HL-60 (cell line): ENCODE measurements around the gene GLYR1.

ENCODE experiments used
- DNase-seq, 2 experiments: peaks; one replicate each; pipeline ENCODE4 v3.0.0-alpha.2; 2010 to 2020; ENCODE audit warnings: low read depth in 1 of 2, low spot score in 1 of 2
- H3K27ac ChIP-seq: fragments of 250-450 bp; sonication (Bioruptor Pico); replicated peaks from 2 replicates; pipeline ENCODE4 v1.5.1; 2020; ENCODE audit warnings: mild to moderate bottlenecking, moderate library complexity
- H3K27me3 ChIP-seq: fragments of 250-450 bp; sonication (Bioruptor Pico); 2 replicates; pipeline ENCODE4 v1.5.1; 2021; ENCODE audit warnings: mild to moderate bottlenecking, moderate library complexity; ENCODE audit not compliant: insufficient read depth, poor library complexity, severe bottlenecking
- H3K4me3 ChIP-seq: replicated peaks from 2 replicates; pipeline ENCODE4 v1.5.1; 2011; ENCODE audit warnings: mild to moderate bottlenecking, control low read depth, low read length; ENCODE audit not compliant: insufficient read depth
- GABPA ChIP-seq: IDR thresholded peaks from 2 replicates; pipeline ENCODE4 v1.6.1; 2012; ENCODE audit warnings: low read depth
- POLR2AphosphoS5 ChIP-seq: IDR thresholded peaks from 2 replicates; pipeline ENCODE4 v1.6.1; 2012; ENCODE audit warnings: low read depth
- SPI1 ChIP-seq: IDR thresholded peaks from 2 replicates; pipeline ENCODE4 v1.6.1; 2012; ENCODE audit warnings: low read depth, mild to moderate bottlenecking, borderline replicate concordance
- TF ChIP-seq, protein P1 (sequence below): IDR thresholded peaks from 2 replicates; pipeline ENCODE4 v1.6.1; 2012; ENCODE audit warnings: low read depth; ENCODE audit not compliant: insufficient replicate concordance
- TF ChIP-seq, protein P2 (sequence below): IDR thresholded peaks from one replicate; pipeline ENCODE4 v1.5.1; 2011; ENCODE audit warnings: low read length, control low read depth, inconsistent platforms; ENCODE audit not compliant: insufficient read depth

GLYR1 gene

DNA sequence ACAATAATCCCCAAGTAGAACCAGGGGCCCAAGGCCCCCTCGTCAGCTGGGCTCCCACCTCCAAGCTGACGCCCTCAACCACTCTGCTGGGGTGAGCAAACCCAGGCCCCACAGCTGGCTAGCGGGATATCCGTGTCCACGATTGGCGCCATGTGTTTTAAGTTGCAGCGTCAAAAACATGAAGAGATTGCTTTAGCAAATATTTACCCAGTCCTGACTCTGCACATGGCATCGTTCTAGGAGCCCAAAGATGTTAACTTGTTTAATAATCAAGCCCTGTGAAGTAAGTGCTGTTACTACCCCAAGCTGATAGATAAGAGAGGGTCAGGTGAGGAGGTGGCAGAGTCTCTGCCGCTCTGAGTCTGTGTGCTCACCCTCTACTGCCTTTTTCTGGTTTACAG lies 58.6 kb downstream of the GLYR1 start:
- TF ChIP-seq SPI1: no peak
- no peak for TF ChIP-seq POLR2AphosphoS5
- no peak for TF ChIP-seq GABPA
- TF ChIP-seq, protein P1, sequence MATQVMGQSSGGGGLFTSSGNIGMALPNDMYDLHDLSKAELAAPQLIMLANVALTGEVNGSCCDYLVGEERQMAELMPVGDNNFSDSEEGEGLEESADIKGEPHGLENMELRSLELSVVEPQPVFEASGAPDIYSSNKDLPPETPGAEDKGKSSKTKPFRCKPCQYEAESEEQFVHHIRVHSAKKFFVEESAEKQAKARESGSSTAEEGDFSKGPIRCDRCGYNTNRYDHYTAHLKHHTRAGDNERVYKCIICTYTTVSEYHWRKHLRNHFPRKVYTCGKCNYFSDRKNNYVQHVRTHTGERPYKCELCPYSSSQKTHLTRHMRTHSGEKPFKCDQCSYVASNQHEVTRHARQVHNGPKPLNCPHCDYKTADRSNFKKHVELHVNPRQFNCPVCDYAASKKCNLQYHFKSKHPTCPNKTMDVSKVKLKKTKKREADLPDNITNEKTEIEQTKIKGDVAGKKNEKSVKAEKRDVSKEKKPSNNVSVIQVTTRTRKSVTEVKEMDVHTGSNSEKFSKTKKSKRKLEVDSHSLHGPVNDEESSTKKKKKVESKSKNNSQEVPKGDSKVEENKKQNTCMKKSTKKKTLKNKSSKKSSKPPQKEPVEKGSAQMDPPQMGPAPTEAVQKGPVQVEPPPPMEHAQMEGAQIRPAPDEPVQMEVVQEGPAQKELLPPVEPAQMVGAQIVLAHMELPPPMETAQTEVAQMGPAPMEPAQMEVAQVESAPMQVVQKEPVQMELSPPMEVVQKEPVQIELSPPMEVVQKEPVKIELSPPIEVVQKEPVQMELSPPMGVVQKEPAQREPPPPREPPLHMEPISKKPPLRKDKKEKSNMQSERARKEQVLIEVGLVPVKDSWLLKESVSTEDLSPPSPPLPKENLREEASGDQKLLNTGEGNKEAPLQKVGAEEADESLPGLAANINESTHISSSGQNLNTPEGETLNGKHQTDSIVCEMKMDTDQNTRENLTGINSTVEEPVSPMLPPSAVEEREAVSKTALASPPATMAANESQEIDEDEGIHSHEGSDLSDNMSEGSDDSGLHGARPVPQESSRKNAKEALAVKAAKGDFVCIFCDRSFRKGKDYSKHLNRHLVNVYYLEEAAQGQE: no peak
- TF ChIP-seq, protein P2, sequence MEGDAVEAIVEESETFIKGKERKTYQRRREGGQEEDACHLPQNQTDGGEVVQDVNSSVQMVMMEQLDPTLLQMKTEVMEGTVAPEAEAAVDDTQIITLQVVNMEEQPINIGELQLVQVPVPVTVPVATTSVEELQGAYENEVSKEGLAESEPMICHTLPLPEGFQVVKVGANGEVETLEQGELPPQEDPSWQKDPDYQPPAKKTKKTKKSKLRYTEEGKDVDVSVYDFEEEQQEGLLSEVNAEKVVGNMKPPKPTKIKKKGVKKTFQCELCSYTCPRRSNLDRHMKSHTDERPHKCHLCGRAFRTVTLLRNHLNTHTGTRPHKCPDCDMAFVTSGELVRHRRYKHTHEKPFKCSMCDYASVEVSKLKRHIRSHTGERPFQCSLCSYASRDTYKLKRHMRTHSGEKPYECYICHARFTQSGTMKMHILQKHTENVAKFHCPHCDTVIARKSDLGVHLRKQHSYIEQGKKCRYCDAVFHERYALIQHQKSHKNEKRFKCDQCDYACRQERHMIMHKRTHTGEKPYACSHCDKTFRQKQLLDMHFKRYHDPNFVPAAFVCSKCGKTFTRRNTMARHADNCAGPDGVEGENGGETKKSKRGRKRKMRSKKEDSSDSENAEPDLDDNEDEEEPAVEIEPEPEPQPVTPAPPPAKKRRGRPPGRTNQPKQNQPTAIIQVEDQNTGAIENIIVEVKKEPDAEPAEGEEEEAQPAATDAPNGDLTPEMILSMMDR: no peak
- no peak for DNase-seq
- H3K27ac ChIP-seq: no peak overlapping the region
- H3K4me3 ChIP-seq: no peak overlapping the region
- no peaks in the 10 kb centered on the region for H3K27me3 ChIP-seq

DNA sequence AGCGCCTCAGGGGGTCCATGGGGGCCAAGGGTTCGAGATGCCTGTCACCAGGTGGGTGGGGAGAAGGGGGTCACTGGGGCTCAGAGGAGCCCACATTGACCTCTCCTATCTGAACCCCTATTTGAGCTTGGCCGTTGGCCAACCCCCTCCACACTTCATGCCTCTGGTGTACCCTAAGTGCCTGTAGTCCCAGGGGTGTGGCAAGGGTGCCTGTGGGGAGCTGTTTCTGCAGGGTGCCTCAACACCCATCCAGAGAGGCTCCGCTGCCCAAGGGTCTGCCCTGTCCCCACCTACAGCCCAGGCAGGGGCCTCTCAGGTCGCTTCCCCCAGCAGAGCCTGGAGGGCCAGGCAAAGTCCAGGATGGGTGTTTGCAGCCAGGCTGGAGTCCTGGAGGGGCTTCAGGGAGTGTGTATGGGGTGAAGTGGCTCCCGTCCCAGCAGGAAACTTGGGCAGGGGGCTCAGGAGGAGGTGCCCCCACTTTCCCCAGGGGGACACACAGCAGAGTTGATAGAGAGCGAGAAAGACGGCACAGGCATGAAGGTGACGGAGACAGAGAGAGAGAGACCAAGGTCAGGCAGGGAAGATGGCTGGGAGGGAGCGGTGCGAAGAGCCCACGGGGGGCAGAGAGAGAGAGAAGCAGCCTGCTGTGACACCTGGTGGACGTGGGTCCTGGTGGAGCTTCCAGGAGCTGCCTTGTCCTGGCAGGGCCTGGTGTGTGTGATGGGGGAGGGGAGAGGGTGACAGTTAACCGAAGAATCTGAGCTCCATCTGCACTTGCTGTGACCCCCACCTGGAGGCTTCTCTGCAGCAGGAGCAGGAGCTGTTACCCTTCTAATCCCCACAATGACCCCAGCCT lies 59.2 kb downstream of the GLYR1 start, which contains the start of gene SEPTIN12:
TSS of gene SEPTIN12 (minus strand) at position 719 of the 856 bp plus-strand sequence. CDS start at position 19, 700 bp downstream.
- Histone ChIP-seq H3K27ac (no peak within 1 kb of the TSS), H3K4me3 (no peak within 1 kb of the TSS), H3K27me3 (no peaks in the 10 kb centered on the region)
- TF ChIP-seq GABPA (no peak), POLR2AphosphoS5 (no peak), SPI1 (no peak)
- TF ChIP-seq, protein P2: no peak
- TF ChIP-seq, protein P1: no peak
- no peak for DNase-seq

DNA sequence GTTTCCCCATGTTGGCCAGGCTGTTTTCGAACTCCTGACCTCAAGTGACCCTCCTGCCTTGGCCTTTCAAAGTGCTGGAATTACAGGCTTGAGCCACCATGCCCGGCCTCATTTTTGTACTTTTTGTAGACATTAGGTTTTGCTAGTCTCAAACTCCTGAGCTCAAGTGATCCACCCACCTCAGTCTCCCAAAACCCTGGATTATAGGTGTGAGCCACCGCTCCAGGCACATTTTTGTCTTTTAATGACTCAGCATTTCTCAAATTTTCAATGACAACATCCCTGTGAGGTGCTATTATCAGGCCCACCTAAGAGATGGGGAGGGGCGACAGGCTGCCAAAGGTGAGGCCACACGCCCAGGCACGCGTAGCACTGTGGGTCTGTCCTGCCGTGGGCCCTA lies 60.0 kb downstream of the GLYR1 start:
- H3K27ac ChIP-seq: no peak overlapping the region
- TF ChIP-seq, protein P2: no peak
- TF ChIP-seq, protein P1: no peak
- no peak for TF ChIP-seq POLR2AphosphoS5
- no peak for TF ChIP-seq SPI1
- no peak for TF ChIP-seq GABPA
- H3K4me3 ChIP-seq: no peak overlapping the region
- no peak for DNase-seq
- no peaks in the 10 kb centered on the region for H3K27me3 ChIP-seq
